ENCODE measurements around the gene NFATC3.

DNA sequence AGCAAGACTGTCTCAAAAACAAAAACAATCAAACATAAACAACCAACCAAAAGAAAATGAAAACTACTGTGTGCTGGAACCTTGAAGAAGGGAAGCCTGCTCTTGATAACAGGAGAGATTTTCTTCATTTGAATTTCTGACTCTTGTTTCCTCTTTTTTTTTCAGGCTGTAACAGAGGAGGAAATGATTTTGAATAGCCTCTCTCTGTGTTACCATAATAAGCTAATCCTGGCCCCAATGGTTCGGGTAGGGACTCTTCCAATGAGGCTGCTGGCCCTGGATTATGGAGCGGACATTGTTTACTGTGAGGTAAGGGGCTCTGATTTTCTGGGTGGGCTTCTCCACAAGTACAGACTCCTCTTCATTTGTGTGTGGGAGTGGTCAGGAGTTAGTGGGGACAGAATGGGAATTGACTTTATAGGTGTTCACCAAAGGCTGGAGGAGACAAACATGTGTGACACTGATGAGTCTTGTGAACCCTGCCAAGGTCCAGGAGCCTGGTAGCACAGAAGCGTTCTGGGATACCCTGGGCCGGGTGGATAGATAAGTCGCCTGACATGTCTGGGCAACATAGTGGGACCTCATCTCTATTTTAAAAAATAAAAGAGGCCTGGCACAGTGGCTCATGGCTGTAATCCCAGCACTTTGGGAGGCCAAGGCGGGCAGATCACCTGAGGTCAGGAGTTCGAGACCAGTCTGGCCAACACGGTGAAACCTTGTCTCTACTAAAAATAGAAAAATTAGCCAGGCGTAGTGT is 47.2 kb upstream of the NFATC3 start:
- TF ChIP-seq CTCF (IDR thresholded peaks at IDR 0.05): no peak
- TF ChIP-seq POLR2A (IDR thresholded peaks at IDR 0.05): no peak

Data from body of pancreas (tissue), 4 donors.